Stimulated activated CD8-positive, alpha-beta memory T cell treated with anti-CD3 and anti-CD28 coated beads, Interleukin-7, amount 100 ng/mL, for 4 hours (primary cell): ENCODE results near the gene CTCF.

Source experiments
- DNase-seq, 2 donors: peaks; one replicate each; pipeline ENCODE4 v3.0.0-alpha.2; 2020; ENCODE audit warnings: low read depth in 2 of 2

The CTCF gene

GRCh38 chr16:67651847-67652246 lies 89.5 kb downstream of the CTCF start:
- no peak for DNase-seq

- no peak for DNase-seq
Measured at GRCh38 chr16:67652578-67653127, 90.3 kb downstream of the CTCF start.

DNA sequence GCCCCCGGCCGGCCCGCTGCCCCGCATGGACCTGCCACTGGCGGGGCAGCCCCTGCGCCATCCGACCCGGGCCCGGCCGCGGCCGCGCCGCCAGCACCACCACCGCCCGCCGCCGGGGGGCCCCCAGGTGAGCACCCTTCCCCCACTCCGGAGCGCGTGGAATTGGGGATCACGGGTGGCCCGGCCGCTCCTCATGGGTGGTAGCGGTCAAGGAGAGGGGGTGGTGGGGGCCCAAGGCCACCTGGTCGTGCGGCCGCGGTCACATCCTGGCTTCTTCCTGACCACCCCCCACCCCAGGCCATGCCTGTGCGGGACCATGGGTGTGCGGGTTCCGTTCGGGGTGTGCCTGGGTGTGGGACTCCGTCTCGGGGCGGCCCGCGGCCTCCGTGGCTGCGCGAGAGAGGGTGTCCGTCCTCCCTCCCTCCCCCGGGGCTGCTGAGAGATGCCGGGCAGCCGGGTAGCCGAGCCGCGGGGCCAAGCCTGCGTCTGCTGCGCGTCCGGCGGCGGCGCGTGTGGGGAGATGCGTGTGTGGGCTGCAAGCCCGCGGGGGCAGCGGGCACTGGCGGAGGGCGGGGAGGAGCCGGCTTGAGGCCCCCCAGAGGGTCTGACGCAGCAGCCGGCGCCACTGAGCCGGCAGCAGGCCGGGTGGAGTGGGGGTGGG lies 90.9 kb downstream of the CTCF start:
- no peak for DNase-seq

- DNase-seq, result no peak
Measured at GRCh38 chr16:67653789-67654402, 91.6 kb downstream of the CTCF start.

- DNase-seq, result no peak
Measured at GRCh38 chr16:67654403-67654911, 92.1 kb downstream of the CTCF start.

GRCh38 chr16:67655363-67655762 lies 93.0 kb downstream of the CTCF start:
- DNase-seq, result no peak

- no peak for DNase-seq
Measured at GRCh38 chr16:67656344-67657016, 94.2 kb downstream of the CTCF start.

- no peak for DNase-seq
Measured at GRCh38 chr16:67657017-67657608, 94.8 kb downstream of the CTCF start.

DNA sequence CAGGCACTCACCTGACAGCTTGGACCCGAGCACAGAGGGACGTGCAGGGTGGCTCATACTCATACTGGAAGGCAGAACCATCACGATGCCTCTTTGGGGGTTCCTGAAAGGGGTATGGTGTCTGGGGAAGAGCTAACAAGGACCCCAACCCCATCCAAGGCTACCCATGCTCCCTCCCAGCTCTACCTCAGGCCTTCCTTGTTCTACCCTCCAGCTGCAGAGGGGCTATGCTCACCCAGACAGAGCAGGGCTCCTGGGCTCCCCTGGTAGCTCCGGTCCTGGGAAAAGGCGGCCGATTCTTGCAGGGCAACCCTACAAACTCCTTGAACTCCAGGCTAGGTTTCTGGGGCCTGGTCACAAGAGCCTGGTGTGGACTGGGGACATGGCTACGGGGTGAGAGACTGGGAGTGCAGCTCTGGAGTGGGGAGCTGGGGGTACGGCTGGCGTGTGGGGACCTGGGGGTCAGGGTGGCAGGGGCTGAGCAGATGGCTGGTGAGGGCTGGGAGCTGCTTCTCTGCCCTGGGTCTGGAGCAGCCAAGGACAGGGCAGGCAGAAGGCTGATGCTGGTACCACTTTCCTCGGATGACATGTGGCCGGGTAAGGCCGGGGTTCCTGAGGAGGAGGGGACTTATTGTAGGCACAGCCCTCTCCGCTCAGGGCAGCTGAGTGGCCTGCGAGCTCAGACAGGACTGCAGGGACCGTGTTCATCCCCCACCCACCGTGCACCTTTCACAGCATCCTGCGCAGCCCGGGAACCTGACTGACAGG lies 95.6 kb downstream of the CTCF start:
- DNase-seq, result no peak

GRCh38 chr16:67658849-67659674 lies 96.7 kb downstream of the CTCF start:
- no peak for DNase-seq

- peak; percentile 80 to 89 for DNase-seq
Measured at GRCh38 chr16:67659675-67660563, 97.6 kb downstream of the CTCF start, which contains the start of gene ACD. TSS of gene ACD (minus strand) at chr16:67660260. CDS start at chr16:67660220, 40 bp downstream.

- DNase-seq, result peak; percentile 92 to 94
Measured at GRCh38 chr16:67660564-67661028, 98.3 kb downstream of the CTCF start, which contains the start of gene PARD6A. TSS of gene PARD6A (plus strand) at chr16:67660960. CDS start at chr16:67661039, 79 bp downstream.

- DNase-seq, result no peak
Measured at GRCh38 chr16:67661101-67661761, 98.9 kb downstream of the CTCF start.

DNA sequence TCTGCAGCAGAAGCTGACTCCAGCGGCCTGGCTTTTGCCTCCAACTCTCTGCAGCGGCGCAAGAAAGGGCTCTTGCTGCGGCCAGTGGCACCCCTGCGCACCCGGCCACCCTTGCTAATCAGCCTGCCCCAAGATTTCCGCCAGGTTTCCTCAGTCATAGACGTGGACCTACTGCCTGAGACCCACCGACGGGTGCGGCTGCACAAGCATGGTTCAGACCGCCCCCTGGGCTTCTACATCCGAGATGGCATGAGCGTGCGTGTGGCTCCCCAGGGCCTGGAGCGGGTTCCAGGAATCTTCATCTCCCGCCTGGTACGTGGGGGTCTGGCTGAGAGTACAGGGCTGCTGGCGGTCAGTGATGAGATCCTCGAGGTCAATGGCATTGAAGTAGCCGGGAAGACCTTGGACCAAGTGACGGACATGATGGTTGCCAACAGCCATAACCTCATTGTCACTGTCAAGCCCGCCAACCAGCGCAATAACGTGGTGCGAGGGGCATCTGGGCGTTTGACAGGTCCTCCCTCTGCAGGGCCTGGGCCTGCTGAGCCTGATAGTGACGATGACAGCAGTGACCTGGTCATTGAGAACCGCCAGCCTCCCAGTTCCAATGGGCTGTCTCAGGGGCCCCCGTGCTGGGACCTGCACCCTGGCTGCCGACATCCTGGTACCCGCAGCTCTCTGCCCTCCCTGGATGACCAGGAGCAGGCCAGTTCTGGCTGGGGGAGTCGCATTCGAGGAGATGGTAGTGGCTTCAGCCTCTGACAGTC lies 99.7 kb downstream of the CTCF start:
- no peak for DNase-seq

DNA sequence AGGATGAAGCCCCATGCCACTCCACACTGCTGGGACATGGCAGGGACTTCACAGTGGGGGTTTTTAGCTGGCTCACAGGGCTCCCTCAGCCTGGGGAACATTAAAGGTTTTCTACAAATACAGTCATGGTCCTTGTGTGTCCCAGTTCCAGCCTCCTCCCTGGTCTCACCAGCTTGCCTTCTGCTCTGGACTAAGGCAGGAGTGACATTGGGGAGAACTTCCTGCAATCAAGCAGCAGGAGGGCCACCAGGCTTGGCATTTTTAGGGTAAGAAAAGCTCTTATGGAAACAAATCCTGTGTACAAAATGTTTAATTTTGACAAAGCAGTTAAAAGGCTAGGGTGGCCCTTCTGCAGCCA lies 100.3 kb downstream of the CTCF start:
- DNase-seq, result no peak

DNA sequence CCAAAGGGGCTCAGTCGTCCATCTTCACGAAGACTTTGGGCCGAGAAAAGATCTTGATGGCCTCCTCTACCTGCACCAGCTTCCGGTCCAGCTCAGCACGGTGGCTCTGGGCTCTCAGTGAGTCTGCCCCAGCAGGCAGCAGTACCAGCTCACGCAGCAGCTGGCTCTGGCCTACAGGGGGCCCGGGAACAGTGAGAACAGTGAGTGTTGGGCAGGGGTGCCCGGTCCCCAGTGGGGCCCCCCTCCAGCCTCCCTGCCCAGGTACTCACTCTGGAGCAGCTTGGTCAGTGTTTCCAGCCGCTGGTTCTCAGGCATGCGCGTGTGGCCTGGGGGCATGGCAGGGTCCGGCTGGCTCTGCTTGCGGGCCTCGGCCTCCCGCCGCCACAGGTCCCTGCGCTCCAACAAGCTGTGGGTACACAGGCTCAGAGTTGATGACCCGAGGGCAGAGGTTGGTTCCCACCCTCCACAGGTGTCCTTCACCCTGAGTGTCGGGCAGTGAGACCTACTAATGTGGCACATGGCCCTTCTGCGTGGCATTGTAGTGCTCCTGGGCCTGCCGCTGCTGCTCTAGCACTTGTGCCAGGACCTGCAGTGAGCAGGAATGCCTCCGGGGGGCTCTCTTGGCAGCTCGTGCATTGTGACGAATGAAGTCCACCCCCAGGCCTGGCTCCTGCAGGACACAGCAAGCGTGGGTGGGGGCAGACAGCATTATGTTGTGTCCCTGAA lies 101.0 kb downstream of the CTCF start:
- DNase-seq, result no peak

DNA sequence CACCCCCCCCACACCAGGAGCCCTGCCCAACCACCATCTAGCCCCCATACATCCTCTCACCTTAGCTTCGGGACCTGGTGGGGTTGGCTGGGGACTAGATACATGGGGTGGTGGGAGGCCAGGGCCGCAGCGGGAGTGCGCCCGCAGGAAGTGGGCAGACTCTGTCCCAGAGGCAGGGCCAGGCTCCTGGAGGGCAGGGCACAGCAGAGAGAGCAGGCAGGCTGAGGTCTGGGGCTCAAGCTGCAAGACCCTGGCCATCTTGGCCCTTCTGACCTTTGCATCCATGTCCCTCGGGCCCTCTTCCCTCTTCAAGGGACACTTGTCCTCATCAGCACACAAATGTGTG lies 101.5 kb downstream of the CTCF start:
- no peak for DNase-seq
